ENCODE measurements around the gene GNB5.

GNB5 gene

DNA sequence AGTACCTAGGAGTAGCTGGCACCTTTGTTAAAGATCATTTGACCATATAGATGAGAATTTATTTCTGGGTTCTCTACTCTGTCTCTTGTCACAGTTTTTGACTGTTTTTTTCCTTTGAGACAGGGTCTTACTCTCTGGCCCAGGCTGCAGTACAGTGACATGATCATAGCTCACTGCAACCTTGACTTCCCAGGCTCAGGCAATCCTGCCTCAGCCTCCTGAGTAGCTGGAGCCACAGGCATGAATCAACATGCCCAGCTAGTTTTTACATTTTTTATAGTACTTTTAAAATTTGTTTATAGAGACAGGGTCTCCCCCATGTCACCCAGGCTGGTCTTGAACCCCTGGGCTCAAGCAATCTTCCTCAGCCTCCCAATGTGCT lies 123.7 kb downstream of the GNB5 start:
- H3K9me3 ChIP-seq (ENCODE audit: severe bottlenecking): no peaks in the 10 kb centered on the region
- peaks cover 37% of the 10 kb centered on the region for H3K36me3 ChIP-seq (ENCODE audit: low read depth)
- peaks cover 49% of the 10 kb centered on the region for H3K4me1 ChIP-seq (ENCODE audit: insufficient read depth, poor library complexity, severe bottlenecking)
- H3K4me3 ChIP-seq (ENCODE audit: severe bottlenecking): no peak overlapping the region
- H3K27ac ChIP-seq (ENCODE audit: poor library complexity, severe bottlenecking): peak overlapping the region; percentile 66
- DNase-seq (ENCODE audit: low spot score) (peak; percentile 45), ATAC-seq (ENCODE audit: low read depth) (peak; percentile 34)
- TF ChIP-seq, protein P1, sequence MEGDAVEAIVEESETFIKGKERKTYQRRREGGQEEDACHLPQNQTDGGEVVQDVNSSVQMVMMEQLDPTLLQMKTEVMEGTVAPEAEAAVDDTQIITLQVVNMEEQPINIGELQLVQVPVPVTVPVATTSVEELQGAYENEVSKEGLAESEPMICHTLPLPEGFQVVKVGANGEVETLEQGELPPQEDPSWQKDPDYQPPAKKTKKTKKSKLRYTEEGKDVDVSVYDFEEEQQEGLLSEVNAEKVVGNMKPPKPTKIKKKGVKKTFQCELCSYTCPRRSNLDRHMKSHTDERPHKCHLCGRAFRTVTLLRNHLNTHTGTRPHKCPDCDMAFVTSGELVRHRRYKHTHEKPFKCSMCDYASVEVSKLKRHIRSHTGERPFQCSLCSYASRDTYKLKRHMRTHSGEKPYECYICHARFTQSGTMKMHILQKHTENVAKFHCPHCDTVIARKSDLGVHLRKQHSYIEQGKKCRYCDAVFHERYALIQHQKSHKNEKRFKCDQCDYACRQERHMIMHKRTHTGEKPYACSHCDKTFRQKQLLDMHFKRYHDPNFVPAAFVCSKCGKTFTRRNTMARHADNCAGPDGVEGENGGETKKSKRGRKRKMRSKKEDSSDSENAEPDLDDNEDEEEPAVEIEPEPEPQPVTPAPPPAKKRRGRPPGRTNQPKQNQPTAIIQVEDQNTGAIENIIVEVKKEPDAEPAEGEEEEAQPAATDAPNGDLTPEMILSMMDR (IDR thresholded peaks at IDR 0.05; ENCODE audit: poor library complexity, severe bottlenecking): no peak
- H3K27me3 ChIP-seq (ENCODE audit: insufficient read depth, poor library complexity, severe bottlenecking): no peaks in the 10 kb centered on the region

DNA sequence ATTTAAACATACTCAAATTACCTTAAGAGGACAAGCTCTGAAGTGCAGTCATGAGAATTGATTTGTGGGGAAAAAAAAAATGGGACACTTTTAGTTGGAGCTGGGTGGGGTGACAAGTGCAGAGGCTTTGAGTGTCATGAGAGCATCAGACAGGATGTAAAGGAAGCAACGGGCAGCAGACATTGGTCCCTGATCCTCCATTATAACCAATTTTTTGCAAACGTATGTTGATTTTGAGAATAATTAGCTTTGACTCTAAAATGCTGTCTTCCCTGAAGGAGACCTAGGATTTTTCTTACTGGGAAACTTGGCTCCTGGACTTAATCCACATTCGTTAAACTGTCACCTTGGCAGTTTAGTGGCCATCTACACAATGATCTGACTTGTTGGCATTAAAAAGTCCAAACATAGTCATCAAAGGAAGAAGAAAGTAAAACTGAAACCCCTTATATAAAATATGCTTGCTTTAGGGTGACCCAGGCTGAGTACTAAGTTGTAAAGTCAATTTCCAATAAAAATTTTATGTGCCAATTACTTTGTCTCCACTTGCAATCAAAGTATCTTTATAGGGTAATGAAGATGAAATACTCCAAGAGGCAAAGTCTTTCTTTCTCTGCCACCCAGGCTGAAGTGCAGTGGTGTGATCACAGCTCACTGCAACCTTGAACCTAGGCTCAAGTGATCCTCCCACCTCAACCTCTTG lies 124.2 kb downstream of the GNB5 start:
- H3K4me3 ChIP-seq (ENCODE audit: severe bottlenecking): no peak overlapping the region
- no peaks in the 10 kb centered on the region for H3K9me3 ChIP-seq (ENCODE audit: severe bottlenecking)
- no peaks in the 10 kb centered on the region for H3K27me3 ChIP-seq (ENCODE audit: insufficient read depth, poor library complexity, severe bottlenecking)
- TF ChIP-seq, protein P1 (IDR thresholded peaks at IDR 0.05; ENCODE audit: poor library complexity, severe bottlenecking): no peak
- DNase-seq (ENCODE audit: low spot score): no peak
- no peak for ATAC-seq (ENCODE audit: low read depth)
- peak overlapping the region; percentile 66 for H3K27ac ChIP-seq (ENCODE audit: poor library complexity, severe bottlenecking)
- H3K36me3 ChIP-seq (ENCODE audit: low read depth): peaks cover 43% of the 10 kb centered on the region
- H3K4me1 ChIP-seq (ENCODE audit: insufficient read depth, poor library complexity, severe bottlenecking): peaks cover 46% of the 10 kb centered on the region
